ENCODE measurements around the gene CUBN.

DNA sequence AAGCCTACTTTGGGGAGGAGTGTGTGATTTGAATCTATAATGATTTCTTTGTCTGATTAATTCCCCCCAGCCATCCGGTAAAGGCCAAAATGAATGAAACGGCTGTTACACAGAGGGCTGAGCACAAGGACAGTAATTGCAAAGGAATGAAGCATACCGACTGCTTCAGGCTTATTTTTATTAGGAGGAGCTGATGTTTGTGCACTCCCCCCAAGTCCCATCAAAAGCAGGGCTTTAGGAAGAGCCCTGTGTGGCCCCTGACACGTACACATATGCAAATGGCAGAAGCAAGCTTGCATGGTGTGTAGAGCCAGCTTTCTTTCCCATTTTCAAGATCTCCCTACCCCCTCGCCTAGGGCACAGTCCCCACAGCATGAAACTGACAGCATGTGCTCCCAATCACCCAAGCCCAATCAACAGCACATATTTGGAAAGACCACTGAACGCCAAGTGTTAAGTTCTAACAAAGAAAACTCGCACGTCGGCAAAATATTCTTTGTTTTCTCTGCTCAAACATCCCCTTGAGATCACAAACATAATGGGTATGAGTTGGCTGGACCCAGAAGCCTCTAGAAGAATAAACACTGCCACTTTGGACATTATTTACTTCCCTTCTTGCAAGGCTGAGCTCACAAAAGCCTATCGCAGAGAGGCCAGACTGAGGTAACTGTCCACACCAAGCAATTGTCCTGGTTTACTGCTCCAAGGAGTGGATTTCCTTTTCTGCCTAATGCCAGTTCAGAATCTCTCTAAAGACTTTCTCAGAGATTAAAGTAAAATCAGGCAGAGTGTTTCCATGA lies 143.0 kb downstream of the CUBN start:
- TF ChIP-seq ZNF274 (IDR thresholded peaks at IDR 0.05; ENCODE audit: low read depth, low read length) (no peak), YY1 (IDR thresholded peaks at IDR 0.05; ENCODE audit: insufficient read depth, insufficient read length) (no peak), SUZ12 (IDR thresholded peaks at IDR 0.05; ENCODE audit: extremely low read depth, insufficient read depth, insufficient read length) (no peak)

All from NT2/D1 (cell line).